Measurements from ENCODE around the gene KCNMA1. TPM values are rescaled to one million over a fixed set of nuclear protein-coding genes. Genes with fewer than 3 reads are reported as not detected.

The KCNMA1 gene
- total and polyA plus RNA-seq, 9 of the 15 experiments (the other 6 are each of a cell fraction or from before 2014, with no cell fraction given), result 0.01 to 0.95 (median 0.15) TPM; not detected in 4

GRCh38 chr10:77279207-77279606 is 358.4 kb downstream of the KCNMA1 start (continued):
- TF ChIP-seq, protein P1, sequence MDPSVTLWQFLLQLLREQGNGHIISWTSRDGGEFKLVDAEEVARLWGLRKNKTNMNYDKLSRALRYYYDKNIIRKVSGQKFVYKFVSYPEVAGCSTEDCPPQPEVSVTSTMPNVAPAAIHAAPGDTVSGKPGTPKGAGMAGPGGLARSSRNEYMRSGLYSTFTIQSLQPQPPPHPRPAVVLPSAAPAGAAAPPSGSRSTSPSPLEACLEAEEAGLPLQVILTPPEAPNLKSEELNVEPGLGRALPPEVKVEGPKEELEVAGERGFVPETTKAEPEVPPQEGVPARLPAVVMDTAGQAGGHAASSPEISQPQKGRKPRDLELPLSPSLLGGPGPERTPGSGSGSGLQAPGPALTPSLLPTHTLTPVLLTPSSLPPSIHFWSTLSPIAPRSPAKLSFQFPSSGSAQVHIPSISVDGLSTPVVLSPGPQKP (CRISPR knock-in tag; IDR thresholded peaks at IDR 0.05), result no peak
- TF ChIP-seq NBN (IDR thresholded peaks at IDR 0.05; ENCODE audit: low read depth), result no peak

DNA sequence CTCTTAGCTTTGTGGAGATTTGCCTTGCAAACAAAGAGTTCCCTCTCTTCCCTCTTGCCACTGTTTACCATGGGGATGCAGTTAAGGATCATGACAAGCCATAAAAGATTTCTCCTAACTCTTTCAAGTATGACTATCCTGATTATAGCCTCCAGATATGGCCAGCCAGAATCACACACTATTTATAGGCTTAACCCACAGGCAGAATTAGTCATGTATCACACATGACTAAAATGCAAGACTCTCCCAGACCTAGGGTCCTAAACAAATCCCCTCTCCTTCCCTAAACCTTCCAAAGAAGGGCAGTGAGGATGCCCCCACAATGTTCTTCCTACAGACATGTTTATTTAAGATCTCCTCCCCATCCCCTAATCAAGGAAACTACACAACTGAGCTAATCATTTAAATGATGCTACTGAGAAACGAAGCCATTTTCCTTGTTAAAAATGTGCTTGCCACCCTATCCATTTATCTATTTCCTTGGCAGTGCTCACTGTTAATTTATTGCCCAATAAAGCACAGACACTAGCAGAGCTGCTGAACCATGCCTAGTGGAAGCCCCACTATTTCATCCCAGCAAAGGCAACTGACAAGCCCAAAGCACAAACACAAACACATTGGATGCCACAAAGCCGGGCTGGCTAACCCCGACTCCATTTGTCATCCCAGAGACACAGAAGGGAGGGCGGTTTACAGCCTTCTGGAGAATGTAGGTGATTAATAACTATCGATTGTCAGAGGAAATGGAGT is 363.4 kb downstream of the KCNMA1 start:
- FAIRE-seq (no peak), ATAC-seq (no peak)
- WGBS (ENCODE audit: insufficient coverage, low coverage, missing lambda C conversion rate), result 1% methylated on average over 5 of the region's 5 CpGs
- no peak for TF ChIP-seq ZNF695 (CRISPR knock-in tag; IDR thresholded peaks at IDR 0.05)
- no peak for TF ChIP-seq POLR2B (IDR thresholded peaks at IDR 0.05; ENCODE audit: low read depth, partially characterized antibody)
- no peak for TF ChIP-seq HDAC3 (IDR thresholded peaks at IDR 0.05; ENCODE audit: borderline replicate concordance, partially characterized antibody)
- TF ChIP-seq, protein P2, sequence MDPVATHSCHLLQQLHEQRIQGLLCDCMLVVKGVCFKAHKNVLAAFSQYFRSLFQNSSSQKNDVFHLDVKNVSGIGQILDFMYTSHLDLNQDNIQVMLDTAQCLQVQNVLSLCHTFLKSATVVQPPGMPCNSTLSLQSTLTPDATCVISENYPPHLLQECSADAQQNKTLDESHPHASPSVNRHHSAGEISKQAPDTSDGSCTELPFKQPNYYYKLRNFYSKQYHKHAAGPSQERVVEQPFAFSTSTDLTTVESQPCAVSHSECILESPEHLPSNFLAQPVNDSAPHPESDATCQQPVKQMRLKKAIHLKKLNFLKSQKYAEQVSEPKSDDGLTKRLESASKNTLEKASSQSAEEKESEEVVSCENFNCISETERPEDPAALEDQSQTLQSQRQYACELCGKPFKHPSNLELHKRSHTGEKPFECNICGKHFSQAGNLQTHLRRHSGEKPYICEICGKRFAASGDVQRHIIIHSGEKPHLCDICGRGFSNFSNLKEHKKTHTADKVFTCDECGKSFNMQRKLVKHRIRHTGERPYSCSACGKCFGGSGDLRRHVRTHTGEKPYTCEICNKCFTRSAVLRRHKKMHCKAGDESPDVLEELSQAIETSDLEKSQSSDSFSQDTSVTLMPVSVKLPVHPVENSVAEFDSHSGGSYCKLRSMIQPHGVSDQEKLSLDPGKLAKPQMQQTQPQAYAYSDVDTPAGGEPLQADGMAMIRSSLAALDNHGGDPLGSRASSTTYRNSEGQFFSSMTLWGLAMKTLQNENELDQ (CRISPR knock-in tag; IDR thresholded peaks at IDR 0.05; ENCODE audit: borderline replicate concordance), result no peak
- no peak for TF ChIP-seq ZKSCAN1 (IDR thresholded peaks at IDR 0.05; ENCODE audit: low read depth, low read length)
- no peak for TF ChIP-seq L3MBTL2 (IDR thresholded peaks at IDR 0.05)
- no peak for TF ChIP-seq WHSC1 (IDR thresholded peaks at IDR 0.05; ENCODE audit: low read length)
- TF ChIP-seq ZBTB1 (CRISPR knock-in tag; IDR thresholded peaks at IDR 0.05; ENCODE audit: borderline replicate concordance, low read depth), result no peak
- no peak for TF ChIP-seq HMG20A (CRISPR knock-in tag; conservative IDR thresholded peaks at IDR 0.05)
- TF ChIP-seq, protein P3, sequence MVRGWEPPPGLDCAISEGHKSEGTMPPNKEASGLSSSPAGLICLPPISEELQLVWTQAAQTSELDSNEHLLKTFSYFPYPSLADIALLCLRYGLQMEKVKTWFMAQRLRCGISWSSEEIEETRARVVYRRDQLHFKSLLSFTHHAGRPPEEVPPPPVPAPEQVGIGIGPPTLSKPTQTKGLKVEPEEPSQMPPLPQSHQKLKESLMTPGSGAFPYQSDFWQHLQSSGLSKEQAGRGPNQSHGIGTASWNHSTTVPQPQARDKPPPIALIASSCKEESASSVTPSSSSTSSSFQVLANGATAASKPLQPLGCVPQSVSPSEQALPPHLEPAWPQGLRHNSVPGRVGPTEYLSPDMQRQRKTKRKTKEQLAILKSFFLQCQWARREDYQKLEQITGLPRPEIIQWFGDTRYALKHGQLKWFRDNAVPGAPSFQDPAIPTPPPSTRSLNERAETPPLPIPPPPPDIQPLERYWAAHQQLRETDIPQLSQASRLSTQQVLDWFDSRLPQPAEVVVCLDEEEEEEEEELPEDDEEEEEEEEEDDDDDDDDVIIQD (CRISPR knock-in tag; IDR thresholded peaks at IDR 0.05), result no peak
- no peak for TF ChIP-seq SAP30 (IDR thresholded peaks at IDR 0.05; ENCODE audit: borderline replicate concordance, insufficient read depth, low read depth, low read length, poor library complexity, severe bottlenecking)
- TF ChIP-seq CREB5 (CRISPR knock-in tag; IDR thresholded peaks at IDR 0.05), result no peak

More for the DNA sequence above, 363.4 kb downstream of the KCNMA1 start:
- no TSS peak for BruUV-seq (replicated peaks)
- ChIA-PET POLR2A (no interaction called here), CTCF (ENCODE audit: low intra/inter-chr PET ratio) (no interaction called here)
- no peaks in the 10 kb centered on the region for H3K9me3 ChIP-seq (replicated peaks; ENCODE audit: control insufficient read depth, insufficient read depth, low read depth, low read length)
- H3K79me2 ChIP-seq (ENCODE audit: control insufficient read depth, insufficient read depth, low read length), result no peaks in the 10 kb centered on the region
- intact Hi-C loops (cut with micrococcal nuclease), result no loop called here
- H3K27me3 ChIP-seq (ENCODE audit: control insufficient read depth in 2 of 2, insufficient read depth in 2 of 2, low read length in 2 of 2), result peaks cover 0 to 9% of the 10 kb centered on the region in 2 experiments; a peak in 1 of 5 replicates
- in situ Hi-C loops (cut with MboI), result no loop called here
- H3K27ac ChIP-seq (ENCODE audit: extremely low read depth, low read depth, low read length), result no peak overlapping the region
- no peaks in the 10 kb centered on the region for H3K9me1 ChIP-seq (ENCODE audit: control insufficient read depth, insufficient read depth, low read length)
- H3K4me1 ChIP-seq (replicated peaks in 1 of 2; ENCODE audit: control insufficient read depth in 2 of 2, insufficient read depth in 2 of 2, low read length in 2 of 2), result no peaks in the 10 kb centered on the region
- no peak overlapping the region for H3K9ac ChIP-seq (ENCODE audit: insufficient read depth in 1 of 2, low read depth in 2 of 2, low read length in 2 of 2)
- H4K20me1 ChIP-seq (replicated peaks; ENCODE audit: control insufficient read depth, insufficient read depth, low read length), result 0 out of 2 replicates have a peak, but pooled peaks cover 3% of the 10 kb centered on the region
- no peaks in the 10 kb centered on the region for H3K36me3 ChIP-seq (ENCODE audit: control insufficient read depth, insufficient read depth, low read length)
- no peak overlapping the region for H3K4me2 ChIP-seq (ENCODE audit: insufficient read depth, low read length)
- no peak overlapping the region for H2AFZ ChIP-seq (ENCODE audit: low read depth, low read length)
- no peak for DNase-seq (ENCODE audit: extremely low read depth in 1 of 4, low spot score in 3 of 4)
- no peak overlapping the region for H3K4me3 ChIP-seq
